ENCODE results near the gene ELAVL2.

ELAVL2 gene

DNA sequence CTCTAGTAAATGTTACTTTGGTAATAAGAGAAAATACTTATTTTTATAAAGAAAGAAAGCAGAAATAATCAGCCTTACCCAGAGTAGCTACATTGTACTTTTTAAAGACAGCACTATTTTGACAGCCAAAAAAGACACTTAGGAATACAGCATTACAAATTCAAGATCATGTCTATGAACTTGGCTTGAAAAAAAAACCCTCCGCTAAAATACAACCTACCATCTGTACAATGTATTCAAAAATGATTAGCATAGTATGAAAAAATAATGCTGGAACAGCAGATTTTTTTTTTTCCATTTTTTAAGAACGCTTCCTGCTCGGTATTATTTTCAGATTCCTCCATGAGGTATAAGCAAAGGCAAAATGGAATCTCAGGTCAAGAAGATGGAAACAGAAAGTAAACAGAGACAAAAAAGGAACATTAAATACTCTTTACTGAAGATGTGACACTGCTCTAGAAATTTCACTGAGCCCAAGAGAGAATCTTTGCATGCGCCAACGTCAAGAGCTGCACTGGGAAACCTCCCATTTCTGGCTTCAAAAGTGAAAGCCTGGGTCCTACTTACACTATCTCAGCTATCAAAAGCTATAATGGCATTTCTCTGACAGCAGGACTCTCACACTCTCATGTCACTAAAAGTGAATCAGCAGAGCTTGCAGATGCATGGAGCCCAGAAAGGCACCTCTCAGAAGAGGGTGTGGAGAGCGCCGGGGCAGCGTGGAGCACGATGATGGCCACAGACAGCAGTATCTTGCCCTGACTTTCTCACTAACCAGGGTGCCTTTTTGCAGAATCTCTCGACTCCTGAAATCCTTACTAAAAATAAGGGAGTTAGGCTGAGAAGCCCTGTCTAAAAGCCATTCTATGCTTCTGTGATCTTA, 167.4 kb downstream of the ELAVL2 start:
- no peak for DNase-seq

DNA sequence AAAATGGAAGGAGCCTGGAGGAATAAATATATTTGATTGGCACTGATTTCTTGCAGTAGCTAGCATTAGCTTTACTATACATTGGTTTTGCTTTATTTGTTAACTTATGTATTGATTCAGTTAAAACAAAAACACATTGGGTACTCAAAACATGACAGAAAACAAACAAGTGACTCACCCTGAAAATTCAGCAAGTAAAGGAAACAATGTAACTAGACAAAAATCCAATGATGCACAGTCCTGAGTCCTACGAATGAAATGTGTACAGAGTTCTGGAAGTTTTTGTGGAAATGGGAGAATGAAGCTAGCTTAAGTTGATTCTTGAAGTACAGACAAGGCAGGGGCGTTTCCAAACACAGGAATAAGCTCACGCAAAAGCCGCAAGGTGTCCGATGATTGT, 175.0 kb downstream of the ELAVL2 start:
- no peak for DNase-seq

DNA sequence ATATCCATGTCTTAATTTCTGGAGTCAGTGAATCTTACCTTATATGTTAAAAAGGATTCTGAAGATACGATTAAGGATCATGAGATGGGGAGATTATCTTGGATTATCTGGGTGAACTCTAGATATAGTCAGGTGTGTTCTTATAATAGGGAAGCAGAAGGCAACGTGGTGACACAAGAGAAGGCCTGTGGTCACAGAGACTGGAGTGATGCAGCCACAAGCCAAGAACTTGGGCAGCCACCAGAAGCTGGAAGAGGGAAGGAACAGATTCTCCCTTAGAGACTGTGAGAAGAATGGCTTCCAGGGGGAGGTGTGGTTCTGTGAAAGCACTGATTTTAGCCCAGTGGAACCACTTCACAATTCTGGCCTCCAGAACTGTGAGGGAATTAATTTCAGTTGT, 177.4 kb downstream of the ELAVL2 start:
- DNase-seq: no peak

- no peak for DNase-seq
These were observed 181.1 kb downstream of the ELAVL2 start for GRCh38 chr9:23644896-23645295.

- no peak for DNase-seq
These were observed 181.7 kb downstream of the ELAVL2 start for GRCh38 chr9:23644326-23644725.

DNA sequence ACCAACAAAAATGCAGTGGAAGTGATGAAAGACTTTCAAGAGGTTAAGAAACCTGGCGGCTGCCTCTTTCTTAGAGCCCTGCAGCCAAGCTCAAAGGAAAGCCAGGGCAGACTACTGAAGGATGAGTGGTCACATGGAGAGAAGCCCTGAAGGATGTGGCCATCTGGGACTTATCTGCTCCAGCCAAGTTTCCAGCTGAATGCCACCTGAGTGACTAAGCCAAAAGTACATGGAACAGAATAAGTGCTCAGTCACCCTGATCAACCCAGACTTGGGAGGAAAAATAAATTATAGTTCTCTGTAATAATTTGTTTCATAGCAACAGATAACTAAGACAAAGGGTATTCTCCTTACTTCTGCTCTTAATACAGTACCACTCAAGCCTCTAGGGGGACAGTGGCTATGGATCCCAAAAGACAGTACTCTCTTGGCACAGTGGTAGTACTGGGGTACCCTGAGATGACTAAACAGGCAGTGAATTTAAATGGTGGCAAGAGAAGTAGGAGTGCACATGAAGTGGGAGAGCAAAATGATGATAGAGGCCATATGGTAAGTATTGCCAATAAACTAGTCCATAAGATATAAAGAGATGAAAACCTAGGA, 182.3 kb downstream of the ELAVL2 start:
- no peak for DNase-seq

Data from DMS79 (cell line).